Measurements from ENCODE around the gene PHACTR3. TPM values are rescaled to one million over a fixed set of nuclear protein-coding genes. Genes with fewer than 3 reads are reported as not detected.

PHACTR3 gene
- total RNA-seq, 6 experiments from 2014 or later: 0.12 to 0.35 (median 0.23) TPM; not detected in 2

DNA sequence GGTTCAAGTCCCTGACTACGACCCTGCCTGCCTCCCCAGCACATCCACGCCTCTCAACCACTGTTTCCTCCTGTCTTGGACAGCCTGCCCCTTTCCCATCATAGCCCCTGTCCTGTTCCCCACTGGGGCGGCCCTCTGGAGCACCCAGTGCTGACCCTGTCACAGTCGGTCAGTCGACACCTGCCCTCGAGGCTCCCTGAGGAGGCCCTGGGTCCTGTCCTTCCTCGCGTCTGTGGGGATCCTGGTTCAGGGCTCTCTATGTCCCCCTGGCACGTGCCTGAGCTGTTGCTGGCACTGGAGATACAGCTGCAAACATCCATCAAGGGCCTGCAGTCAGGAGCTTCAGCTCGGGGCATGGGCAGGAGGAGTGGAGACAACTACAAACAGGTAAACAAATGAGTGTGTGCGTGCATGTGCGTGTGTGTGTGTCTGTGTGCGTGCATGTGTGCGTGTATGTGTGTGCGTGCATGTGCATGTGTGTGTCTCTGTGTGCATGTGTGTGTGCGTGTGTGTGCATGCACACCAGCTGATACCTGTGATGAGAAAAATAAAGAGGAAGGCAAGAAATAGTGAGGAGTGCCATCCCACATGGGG lies 132.8 kb downstream of the PHACTR3 start:
- TF ChIP-seq CTCF (IDR thresholded peaks at IDR 0.05) (no peak), POLR2A (IDR thresholded peaks at IDR 0.05) (no peak)
- Histone ChIP-seq H3K27me3 (no peaks in the 10 kb centered on the region), H3K4me1 (no peaks in the 10 kb centered on the region), H3K36me3 (no peaks in the 10 kb centered on the region), H3K4me3 (no peak overlapping the region), H3K9me3 (no peaks in the 10 kb centered on the region), H3K27ac (no peak overlapping the region)
- DNase-seq: no peak
- WGBS (ENCODE audit: insufficient coverage, low coverage, low lambda C conversion rate, missing lambda C conversion rate): 44% methylated on average over 13 of the region's 16 CpGs
- intact Hi-C loops (cut with DNase I): no loop called here
- ATAC-seq: peak in 1 of 4 donors; percentile 7

DNA sequence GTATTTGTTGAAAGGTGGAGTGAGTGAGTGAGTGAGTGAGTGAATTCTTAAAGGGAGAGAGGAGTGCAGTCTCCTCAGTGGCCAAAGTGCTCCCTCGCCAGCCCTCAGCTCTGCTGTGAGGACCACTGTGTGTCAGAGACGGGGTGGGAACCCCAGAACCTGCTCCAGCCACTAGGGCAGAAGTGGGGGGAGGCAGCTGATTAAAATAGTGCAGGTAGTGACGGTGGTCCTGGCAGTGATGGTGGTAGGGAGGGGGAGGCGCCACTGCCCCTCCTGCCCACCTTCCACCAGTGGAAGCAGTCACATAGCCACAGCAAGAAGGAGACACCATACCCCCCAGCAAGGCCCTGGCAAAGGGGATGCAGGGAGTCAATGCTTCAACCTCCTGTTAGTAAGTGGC lies 133.5 kb downstream of the PHACTR3 start:
- DNase-seq: no peak

GRCh38 chr20:59738851-59739250 lies 134.5 kb downstream of the PHACTR3 start:
- Histone ChIP-seq H3K9me3 (no peaks in the 10 kb centered on the region), H3K4me1 (no peaks in the 10 kb centered on the region), H3K27ac (no peak overlapping the region), H3K4me3 (no peak overlapping the region), H3K36me3 (no peaks in the 10 kb centered on the region), H3K27me3 (no peaks in the 10 kb centered on the region)
- ATAC-seq (no peak), DNase-seq (no peak)
- WGBS (ENCODE audit: insufficient coverage, low coverage, low lambda C conversion rate, missing lambda C conversion rate): 4% methylated on average over 3 of the region's 4 CpGs
- TF ChIP-seq POLR2A (IDR thresholded peaks at IDR 0.05): no peak
- TF ChIP-seq CTCF (IDR thresholded peaks at IDR 0.05): no peak
- intact Hi-C loops (cut with DNase I): no loop called here

More for the DNA sequence above, 133.5 kb downstream of the PHACTR3 start:
- Histone ChIP-seq H3K36me3 (no peaks in the 10 kb centered on the region), H3K9me3 (no peaks in the 10 kb centered on the region), H3K27me3 (no peaks in the 10 kb centered on the region), H3K4me3 (no peak overlapping the region), H3K4me1 (no peaks in the 10 kb centered on the region), H3K27ac (no peak overlapping the region)
- TF ChIP-seq POLR2A (IDR thresholded peaks at IDR 0.05): no peak
- TF ChIP-seq CTCF (IDR thresholded peaks at IDR 0.05): no peak
- no peak for ATAC-seq
- intact Hi-C loops (cut with DNase I): no loop called here
- 42% methylated on average over 2 of the region's 4 CpGs for WGBS (ENCODE audit: insufficient coverage, low coverage, low lambda C conversion rate, missing lambda C conversion rate)

DNA sequence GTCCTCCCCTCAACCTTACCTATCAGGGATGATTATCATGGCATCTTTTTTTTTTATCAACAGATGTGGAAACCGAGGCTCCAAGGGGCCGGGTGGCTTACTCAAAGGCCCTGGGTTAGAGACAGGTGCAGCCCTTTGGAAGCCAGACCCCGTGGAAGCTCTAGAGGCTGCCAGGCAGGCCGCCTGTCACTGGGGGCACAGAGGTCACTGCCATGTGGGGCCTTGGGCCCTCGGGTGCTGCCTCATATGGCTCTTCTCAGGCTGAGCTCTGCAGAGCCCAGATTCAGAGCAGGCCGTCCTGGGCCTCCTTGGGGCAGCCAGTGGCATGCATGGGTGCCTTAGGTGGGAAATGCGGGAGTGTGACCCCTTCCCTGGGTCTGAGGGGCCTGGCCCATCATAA lies 136.3 kb downstream of the PHACTR3 start:
- Histone ChIP-seq H3K27ac (no peak overlapping the region), H3K4me3 (no peak overlapping the region), H3K27me3 (no peaks in the 10 kb centered on the region), H3K4me1 (no peaks in the 10 kb centered on the region), H3K36me3 (no peaks in the 10 kb centered on the region), H3K9me3 (no peaks in the 10 kb centered on the region)
- no CpG with 5 or more reads among the region's 7 CpGs for WGBS (ENCODE audit: insufficient coverage, low coverage, low lambda C conversion rate, missing lambda C conversion rate)
- no peak for ATAC-seq
- intact Hi-C loops (cut with DNase I): no loop called here
- DNase-seq: no peak
- TF ChIP-seq CTCF (IDR thresholded peaks at IDR 0.05) (no peak), POLR2A (IDR thresholded peaks at IDR 0.05) (no peak)

DNA sequence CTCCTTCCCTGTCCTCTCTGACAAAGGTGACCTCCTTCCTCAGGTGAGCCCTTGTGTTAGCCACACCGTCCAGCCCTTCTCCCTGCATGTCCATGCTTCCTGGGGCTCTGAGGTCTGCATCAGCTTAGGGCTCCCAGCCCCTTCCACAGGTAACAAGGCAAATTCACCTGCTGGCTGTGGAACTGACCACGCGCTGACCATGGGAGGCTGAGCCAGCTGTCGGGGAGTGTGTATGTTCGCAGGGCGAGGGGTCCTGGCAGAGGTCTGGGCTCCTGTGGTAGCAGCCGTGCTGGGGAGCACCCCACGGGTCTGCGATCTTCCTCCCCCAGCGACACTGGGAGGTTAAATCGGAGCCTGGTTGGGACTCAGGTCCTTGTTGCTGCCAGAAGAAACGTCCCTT lies 136.7 kb downstream of the PHACTR3 start:
- no peak for ATAC-seq
- no peak for TF ChIP-seq CTCF (IDR thresholded peaks at IDR 0.05)
- no peak for TF ChIP-seq POLR2A (IDR thresholded peaks at IDR 0.05)
- no peak overlapping the region for H3K4me3 ChIP-seq
- no peaks in the 10 kb centered on the region for H3K9me3 ChIP-seq
- 60% methylated on average over 5 of the region's 12 CpGs for WGBS (ENCODE audit: insufficient coverage, low coverage, low lambda C conversion rate, missing lambda C conversion rate)
- DNase-seq: no peak
- no peaks in the 10 kb centered on the region for H3K4me1 ChIP-seq
- no peak overlapping the region for H3K27ac ChIP-seq
- no peaks in the 10 kb centered on the region for H3K36me3 ChIP-seq
- intact Hi-C loops (cut with DNase I): no loop called here
- H3K27me3 ChIP-seq: no peaks in the 10 kb centered on the region

Data from right lobe of liver (tissue), 6 donors.